GM18511 (cell line): ENCODE results near the gene NTRK3.

ENCODE experiments used
- ATAC-seq: cut with Tn5 transposase; IDR thresholded peaks from one replicate; pipeline ENCODE4 v1.9.1; 2021; ENCODE audit warnings: mild to moderate bottlenecking, moderate library complexity; ENCODE audit not compliant: unreplicated experiment

Gene NTRK3

DNA sequence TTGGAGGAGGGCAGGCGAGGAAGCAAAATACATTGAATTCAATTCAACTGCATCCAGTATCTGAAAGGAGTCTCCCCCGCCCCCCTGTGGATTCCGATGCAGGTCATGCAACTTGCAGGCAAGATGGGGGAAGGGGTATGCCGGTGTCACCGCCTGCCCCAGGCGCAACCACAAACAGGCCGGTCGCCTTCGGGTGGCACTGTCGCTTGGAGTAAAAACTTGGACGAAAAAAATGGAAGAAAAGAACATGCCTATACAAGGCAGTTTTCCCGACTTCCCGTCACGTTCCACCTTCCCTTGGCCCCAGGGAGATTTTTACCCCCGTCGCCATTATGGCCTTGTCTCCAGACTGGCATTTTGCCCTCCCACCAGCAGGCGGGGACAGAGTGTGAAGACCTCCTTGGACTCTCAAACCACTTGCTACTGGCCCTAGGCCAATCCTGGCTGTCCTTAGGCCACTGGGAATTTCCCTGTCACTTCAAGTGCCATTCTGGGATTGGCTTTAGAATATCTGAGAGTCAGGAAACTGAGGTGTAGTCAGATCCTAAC is 1.6 kb upstream of the NTRK3 start:
- no peak for ATAC-seq

DNA sequence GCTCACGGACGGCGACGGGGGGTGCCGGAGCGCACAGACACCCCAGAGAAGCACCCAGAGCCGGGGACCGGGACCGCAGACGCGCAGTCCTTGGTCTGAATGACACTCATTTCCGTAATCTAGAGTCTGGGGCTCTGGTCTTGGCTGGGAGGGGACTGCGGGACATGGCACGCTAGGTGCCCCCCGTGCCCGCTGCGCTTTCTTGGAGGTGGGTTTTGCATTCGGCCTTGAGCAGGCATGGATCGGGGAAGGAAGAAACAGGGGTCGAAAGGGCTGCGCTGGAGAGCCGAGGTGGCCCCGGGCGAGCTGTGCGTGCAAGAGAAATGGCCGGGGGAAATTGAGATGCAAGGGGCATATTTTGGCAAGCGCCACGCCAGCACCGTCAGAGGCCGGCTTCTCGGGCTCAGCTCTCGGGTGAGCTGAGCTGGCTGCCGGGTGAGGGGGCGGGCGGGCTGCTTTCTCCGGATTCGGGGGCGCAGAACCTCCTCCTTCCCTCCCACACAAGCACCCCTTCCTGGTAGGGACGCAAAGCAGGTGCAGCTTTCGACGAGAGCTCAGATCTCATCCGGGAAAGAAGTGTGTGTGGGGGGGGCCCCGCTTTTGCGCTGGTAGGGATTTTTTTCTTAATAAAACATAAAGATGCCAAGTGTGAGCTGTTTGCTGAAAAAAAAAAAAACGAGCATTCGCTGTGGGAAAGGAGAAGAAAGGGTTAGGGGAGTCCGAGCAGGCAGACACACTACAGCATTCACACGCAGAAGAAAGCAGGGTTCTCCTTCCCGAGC is 963 bp upstream of the NTRK3 start:
- ATAC-seq, result no peak

DNA sequence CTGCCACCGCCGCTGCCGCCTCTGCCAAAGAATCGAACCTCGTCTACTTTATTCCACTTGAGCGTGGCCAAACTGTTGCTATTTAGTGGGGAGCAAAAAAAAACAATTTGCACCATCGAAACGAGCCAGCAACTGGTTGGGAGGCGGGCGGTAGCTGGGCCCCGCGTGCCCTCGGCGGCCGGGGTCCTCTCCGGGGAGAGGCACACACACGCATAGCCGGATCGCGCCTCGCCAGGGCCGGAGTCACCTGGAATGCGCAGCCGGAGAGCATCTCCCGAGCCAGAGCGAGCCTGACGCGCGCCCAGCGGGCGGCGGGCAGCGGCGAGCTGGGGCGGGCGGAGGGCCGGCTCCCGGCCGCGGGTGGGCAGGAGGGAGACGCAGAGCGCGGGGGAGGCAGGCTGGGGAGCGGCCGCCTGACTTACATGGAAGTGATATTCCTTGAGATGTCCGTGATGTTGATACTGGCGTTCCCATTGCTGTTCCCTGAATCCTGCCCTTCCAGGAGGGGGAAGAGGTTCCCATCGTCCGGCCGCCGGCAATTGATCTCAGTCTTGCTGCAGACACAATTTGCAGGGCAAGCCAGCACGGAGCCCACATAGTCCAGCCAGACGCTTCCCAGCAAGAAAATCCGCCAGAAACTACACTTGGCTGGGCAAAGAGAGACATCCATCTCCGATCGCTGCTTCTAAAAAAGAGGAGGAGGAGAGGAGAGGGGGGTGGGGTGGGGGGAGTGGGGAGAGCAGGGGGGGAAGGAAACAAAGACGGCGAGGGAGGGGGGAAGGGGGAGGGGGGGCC is 858 bp downstream of the NTRK3 start:
- no peak for ATAC-seq

DNA sequence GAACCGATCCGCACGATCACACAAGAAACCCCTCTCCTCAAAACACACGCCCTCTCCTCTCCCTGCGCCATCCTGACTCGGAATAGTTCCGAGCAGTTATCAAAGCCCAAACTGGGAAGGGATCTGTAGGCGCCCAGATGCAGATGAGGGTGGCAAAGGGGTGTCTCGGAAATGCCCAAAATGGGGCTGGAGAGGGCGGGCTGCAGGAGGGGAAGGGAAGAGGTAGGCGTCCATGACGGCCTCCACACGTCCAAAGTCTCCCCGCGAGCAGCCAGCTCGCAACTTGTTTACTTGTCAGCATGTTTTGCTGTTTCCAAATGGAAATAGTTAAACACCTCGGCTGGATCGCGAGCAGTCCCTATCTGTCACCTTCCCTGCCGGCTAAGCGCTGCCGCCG is 1.5 kb downstream of the NTRK3 start:
- no peak for ATAC-seq

DNA sequence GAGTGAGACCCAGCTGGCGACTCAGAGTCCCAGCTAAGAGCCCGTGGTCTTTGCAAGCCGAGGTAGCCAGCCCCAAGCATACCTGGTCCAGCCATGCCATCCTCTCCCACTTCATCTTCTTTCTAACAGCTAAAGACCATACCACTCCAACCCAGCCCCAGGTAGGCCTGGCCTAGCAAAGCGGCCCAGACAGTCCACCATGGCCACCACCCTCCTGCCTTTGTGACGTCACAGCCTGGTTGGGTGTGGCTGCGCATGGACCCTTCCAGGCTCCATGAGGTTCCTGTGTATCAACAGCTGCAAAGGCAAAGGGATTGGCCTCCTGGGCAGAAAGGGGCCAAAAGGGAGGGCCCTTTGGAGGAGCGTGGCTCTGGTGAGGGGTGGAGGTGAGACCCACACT is 4.1 kb downstream of the NTRK3 start:
- no peak for ATAC-seq

DNA sequence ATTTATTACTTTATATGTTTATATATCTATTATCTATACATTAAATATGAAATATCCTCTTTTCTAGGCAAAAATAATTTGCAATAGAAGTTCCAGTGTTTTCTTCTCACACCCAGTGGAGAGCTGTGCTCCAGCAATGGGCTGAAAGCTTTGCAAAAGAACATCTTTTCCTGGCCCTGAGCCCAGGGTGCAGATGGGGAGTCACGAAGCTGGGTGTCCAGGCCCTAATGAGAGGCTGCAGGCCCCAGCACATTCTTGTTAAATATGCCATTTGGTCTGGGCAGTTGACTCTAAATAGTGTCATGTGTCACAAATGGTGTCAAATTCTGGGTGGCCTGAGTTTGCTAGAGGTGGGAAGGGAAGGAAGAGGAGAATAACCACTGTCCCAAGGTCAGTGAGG is 5.7 kb downstream of the NTRK3 start:
- no peak for ATAC-seq

DNA sequence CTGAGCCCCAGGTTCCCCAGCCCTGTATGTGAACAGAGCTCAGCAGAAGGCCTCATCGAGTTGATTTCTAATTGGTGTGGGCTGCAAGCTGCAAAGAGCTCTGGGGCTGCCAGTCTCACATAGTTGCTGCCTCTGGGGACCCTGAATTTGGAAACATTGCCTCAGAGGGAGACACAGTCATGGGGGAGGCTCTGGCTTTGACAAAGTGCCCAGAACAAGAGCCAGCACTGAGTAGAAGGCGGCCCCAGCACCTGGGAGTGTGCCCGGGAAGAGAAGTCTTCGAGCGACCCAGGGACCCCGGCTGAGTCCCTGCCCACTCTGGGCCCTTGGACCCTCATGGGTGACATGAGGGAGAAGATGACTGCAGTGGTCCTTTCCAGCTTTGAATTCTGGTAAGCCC is 7.3 kb downstream of the NTRK3 start:
- no peak for ATAC-seq

DNA sequence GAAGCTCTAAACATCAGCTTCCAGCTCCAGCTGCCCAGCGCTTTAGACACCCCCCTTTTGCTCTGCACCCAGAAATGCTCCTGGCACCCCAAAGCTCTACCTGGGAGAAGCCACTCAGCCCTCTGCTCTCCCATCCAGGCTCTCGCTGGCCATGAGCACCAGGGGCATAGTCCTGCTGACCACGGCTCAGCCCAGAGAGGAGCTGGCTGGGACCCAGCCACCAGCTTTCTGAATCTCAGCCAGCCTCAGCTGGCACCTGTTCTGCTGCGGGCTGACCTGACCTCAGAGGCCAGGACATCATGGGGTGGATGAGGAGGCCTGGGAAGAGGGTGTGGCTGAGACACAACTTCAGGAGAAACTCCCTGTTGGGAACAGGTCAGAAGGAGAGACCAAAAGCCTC is 8.6 kb downstream of the NTRK3 start:
- no peak for ATAC-seq

DNA sequence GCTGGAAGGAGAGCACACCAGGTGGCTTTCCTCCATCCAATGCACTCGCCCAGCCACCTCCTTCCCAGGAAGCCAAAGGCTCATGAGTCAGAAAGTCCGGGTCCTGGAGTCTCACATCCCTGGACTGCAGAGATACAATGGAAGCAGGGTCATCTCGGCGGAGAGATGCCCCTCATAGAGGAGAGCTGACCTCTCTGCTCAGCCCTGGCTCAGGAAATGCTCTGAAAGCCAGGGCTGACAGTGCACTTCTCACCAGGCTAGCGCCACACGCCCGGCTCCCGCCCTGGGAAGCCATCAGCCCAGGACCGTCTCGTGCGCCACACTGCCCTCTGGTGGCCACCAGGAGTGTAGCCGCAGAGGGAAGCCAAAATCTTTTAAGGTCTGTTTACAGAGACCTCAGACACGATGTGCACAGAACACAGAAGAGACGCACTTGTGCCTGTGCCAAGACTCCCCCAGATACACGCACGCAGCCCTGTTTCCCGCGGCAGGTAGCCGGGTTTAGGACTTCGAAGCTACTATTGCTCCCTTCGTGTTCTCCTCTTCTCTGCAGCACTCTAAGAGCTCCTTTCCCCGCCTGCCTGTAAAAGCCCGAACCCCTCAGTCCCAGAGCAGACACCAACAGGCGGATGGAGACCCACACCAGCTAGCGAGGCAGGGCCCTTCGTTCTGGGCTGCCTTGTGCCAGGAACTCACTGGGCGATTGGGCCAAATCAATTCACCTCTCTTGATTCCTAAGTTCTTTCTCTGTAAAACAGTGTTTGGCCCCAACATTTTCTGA is 9.7 kb downstream of the NTRK3 start:
- peak; percentile 85 for ATAC-seq

DNA sequence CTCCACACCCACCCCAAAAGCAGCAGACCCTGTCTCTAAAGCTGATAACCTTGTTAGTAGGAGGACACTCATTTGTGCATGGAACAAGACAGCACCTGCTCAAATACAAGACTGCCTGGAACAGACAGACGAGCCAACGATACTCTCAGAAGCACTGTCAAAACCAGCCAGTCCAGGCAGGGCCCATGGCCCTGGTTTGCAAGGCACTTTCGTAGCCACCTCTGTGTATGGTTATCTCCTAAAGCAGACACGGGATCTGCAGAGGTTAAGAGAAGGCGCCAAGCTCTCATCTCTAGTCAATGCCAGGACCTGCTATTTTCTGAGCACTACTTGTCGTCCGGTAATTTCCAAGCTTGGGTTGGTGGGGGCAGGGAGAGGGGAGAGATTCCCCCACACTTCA is 10.5 kb downstream of the NTRK3 start:
- ATAC-seq, result no peak

DNA sequence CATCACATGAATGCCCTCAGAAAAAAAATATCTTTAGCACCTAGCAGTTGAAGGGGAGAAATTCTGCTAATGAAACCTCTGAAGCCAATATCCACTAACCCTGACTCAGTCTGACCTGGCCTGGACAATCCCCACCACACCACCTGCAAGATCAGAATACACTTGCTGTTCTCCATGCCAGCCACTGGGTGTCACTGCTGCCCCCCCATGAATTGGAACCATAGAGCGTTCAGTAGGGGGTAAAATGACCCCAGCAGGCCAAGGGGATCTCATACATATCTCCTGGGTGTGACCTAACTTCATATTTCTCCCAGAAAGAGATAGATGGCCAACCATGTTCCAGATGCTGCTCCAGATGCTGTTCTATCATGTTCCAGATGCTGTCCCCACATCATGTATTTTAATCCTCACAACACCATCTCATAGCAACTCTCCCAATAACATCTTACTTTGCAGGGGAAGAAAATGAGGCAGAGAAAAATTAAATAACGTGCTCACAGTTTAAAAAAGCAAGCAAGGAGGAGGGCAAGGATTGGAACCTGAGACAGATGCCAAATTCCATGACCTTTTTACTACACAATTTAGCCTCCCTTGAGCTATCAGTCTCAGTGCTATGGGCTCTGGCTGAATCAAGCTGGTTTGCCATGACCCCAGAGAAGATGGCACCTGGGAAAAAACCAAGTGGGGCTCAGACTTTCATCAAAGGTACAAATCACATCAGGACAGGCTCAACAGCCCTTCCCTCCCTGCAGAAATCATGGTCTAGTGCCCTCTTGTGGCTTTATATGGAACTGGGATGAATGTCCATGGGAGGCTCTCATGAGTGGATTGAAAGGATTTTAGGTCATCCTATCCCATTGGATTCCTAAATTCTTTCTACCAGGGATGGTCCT is 12.4 kb downstream of the NTRK3 start:
- ATAC-seq, result peak; percentile 63

DNA sequence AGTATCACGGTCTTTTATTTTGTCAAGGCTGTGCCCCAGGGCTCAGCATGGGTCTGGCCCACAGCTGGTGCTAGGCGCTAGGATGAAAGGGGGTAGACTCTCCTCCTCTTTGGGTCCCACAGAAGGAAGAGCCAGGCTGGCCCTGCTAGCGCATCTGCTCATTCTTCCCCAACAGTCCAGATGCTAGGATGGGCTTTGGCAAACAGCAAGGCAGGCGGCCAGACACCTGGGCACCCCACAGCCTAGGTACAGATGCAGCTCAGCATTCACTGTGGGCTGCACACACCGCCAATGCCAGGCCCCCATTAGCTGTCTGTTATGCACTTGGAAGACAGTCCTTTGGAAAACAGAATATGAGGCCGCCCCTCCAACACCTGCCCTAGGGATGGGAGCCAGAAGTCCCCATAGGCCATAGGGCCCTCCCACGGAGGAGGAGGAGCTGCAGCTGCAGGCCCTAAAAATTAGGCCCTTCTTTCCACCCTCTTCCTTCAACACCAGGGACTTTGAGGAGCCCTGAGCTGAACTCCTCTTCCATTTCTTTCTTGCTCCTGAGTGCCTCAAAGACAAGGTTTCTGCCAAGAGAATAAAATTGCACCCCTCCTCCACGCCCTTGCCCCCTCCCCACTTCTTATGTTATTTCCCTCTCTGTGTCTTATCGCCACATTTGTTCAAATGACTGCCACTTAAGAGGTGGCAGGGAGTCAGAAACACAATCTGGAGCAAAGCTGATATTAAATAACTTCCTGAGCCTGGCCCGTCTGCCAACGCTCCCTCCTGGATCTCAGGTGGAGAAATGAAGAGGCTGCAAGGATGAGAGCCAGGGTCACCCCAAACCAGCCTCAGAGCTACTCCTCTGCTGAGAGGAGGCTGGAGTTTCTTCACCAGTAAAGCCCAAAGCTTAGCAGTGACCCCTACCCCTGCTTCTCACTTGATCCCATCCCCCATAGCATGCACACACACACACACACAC is 13.7 kb downstream of the NTRK3 start:
- no peak for ATAC-seq

DNA sequence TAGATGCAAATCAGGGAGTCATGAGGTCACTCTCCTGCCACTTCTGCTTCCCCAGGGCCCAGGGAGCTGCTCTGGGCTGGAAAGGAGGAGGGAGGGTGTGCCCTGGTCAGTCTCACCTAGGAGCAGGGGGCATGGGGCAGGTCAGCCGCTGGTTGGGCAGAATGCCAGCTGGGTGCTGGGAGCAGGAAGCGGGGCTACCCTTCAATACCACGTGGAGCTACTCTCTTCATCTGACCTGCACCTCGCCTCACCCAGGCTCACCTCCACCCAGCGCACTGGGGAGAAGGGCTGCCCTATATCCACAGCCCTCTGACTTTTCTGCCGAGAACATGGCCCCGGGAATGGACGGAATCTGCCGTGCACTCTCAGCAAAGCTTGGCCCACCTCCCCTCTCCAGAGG is 15.1 kb downstream of the NTRK3 start:
- no peak for ATAC-seq

DNA sequence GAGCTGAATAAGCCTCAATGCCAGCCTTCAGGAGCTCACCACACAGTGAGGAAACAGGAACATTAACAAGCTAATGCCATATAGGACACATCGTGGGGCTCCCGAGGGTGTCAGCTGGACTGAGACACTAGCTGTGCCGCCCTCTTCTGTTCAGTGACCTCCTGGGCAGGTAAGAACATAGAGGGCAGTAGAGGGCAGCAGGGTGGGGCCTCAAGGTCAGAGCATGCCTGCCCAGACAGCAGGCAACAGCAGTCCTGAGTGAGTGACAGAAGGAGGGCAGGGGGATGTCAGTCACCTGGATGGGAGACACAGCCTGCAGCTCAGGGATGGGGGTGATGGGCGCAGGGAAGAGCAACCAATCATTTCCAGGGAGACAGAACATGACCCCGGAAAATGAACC is 15.5 kb downstream of the NTRK3 start:
- ATAC-seq, result no peak

DNA sequence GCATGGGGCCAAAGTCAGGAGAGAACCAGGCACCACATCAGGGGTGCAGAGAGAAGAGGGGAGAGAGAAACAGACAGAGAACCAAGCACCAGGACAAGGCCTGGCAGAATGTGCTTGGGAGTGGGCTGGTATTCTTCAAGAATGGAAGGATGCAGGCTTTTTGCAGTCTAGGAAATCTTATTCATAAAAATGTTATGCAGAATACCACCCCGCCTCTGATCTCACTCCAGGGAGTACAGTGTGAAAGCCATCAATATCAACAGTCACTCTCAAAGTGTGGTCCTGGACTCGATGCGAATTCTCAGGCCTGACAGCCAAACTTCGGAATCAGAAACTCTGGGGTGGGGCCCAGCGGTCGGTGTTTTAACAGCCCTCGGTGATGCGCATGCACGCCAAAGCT is 16.9 kb downstream of the NTRK3 start:
- no peak for ATAC-seq

DNA sequence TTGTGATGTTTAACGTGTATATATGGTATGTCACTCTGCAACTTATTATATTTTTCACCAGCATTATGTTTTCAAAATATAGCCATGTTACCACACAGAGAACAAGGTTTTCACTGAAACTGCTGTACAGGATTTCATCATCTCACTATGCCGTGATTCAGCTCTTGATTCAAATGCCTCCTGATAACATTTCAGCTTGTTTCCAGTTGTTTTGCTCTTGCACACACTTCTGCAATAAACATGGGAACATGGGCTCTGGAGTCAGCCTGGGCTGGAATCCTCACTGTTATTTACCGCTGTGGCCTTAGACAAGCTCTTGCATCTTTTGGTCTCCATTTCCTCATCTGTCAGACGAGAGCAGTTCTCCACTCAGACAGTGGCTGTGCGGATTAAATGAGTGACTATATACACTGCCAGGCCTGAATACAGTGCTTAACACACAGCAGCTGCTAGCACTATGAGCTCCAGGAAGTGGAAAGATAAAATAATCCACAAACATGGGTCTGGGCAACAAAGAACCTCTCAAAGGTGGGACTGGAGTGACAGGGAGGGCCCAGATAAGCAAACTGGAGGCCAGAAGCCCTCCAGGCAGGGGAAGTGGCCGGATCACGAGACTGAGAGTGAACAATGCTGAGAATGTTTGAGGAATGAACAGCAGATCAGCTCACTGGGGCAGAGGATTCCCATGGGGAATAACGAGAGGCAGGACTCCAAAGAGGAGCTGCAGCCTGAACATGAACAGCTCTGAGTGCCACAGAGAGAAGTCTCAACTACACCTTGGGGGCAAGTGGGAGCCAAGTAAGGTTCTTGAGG is 17.7 kb downstream of the NTRK3 start:
- no peak for ATAC-seq

DNA sequence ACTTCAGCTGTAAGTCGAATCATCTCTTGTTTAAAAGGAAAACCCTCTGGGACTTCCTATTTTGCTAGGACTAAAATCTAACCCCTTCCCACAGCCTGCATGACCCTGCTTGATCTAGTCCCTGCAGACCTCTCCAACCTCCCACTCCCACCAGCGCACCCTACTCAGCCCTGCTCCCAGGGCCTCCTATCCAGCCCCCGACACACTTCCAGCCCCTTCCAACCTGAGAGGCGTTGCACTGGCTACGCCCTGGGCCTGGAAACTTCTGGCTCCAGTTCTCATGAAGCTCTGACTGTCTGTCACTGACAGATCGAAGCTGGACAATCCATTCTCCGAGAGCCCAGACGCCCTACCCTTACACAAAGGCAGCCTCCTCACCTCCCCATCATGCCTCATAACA is 21.8 kb downstream of the NTRK3 start:
- ATAC-seq, result no peak

DNA sequence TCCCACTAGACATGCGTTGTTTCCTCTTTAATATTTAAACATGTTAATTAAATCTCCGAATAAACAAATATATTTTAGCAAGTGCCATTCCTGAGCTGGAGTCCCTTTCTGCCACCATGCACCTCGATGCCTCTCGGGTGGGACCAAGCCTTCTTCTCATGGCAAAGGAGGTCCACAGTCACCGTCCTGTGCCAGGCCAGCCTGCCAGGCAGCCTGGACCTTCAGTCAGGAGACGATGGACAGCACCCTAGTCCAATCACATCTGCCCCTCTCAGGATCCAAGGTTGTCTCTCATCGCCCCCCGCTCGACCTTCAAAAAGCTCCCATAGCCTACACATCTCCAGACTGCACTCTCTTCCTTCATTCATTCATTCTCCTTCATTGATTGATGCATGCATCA is 22.6 kb downstream of the NTRK3 start:
- ATAC-seq, result no peak
